Measurements from ENCODE around the gene FAM222B. TPM values are rescaled to one million over a fixed set of nuclear protein-coding genes. Genes with fewer than 3 reads are reported as not detected.

Gene FAM222B, protein sequence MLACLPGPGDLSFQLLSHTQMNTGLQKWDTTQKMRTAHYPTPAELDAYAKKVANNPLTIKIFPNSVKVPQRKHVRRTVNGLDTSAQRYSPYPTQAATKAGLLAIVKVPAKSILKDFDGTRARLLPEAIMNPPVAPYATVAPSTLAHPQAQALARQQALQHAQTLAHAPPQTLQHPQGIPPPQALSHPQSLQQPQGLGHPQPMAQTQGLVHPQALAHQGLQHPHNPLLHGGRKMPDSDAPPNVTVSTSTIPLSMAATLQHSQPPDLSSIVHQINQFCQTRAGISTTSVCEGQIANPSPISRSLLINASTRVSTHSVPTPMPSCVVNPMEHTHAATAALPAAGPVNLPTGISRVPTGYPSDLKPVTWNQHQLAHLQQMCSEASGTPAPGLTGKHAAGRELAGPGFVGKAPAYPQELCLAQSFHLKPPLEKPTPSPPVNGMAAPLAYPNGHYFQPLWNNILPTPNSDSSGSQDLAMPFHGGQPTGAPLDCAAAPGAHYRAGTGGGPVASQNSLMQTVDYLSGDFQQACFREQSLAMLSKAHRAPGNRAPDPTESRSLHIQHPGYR
- total RNA-seq: 7.8 and 9.2 TPM in 2 replicates

DNA sequence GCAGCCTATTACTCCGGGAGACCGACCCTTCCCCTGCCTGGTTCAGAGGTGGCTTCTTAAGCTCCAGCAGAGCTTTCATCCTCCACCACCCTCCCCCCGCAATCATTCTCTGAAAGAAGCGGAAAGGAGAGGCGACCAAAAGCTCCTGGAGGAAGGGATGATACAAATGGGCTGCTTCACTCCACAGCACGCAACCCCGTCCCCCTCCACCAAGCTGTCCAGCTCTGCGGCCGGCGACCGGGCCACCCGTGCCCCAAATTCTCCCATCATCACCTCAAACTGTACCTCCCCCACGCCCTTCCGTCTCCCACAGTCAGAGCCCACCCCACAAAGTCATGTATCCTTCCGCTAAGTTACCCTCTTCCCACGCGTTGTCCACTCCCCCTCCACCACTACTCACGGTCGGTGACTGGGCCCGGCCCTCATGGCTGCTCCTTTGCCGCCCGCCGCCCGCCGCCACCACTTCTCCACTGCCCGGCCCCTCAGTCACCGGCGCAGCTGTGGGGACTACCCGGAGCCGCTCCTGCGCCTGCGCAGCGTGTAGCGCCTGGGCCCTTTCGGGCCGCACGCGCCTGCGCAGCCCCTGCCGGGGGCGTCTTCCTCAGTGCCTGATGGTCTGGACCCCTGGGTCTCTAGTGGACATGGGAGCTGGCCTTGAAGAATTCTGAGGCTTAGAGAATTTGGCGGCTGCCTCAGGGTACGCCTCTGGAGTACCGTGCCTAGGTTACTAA is at the start of gene FAM222B:
FAM222B (minus strand) TSS at position 509 of the 731 bp plus-strand sequence. CDS start 76,123 bp downstream, outside the sequence.

DNA sequence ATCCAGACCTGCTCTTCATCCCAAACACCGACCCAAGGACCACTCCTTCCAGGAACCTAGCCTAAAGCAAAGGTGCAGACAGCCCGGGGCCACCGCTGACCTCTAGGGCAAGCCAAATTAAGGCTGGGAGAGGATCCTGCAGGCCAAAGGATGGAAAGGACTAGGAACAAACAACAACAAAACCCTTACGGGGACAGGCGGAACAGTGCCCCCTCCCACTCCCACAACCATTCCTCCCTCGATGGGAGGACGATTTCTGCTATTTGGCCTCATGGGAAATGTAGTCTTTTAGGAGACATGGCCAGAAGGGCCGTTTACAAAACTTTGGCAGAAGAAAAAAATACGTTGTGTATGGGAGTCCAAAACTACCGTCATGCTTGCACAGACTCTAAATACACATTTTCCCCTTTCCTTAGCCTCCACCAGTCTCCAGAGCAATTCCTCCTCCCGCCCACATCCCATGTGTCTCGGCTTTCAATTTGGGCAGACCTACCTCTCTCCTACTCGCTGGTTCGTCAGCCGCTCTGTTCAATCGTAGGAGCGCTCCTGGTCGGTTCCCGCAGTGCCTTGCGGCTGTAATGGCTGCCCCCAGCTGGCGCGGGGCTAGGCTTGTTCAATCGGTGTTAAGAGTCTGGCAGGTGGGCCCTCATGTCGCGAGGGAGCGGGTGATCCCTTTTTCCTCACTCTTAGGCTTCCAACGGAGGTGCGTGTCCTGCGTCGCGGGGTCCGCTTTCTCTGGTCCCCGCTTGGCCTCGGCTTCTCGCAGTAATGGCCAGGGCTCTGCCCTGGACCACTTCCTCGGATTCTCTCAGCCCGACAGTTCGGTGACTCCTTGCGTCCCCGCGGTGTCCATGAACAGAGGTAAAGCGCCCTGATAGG is 12.1 kb upstream of the FAM222B start, which contains the start of gene ERAL1:
ERAL1 (plus strand) TSS at position 560 of the 879 bp plus-strand sequence; CDS start at position 579, 19 bp downstream.

DNA sequence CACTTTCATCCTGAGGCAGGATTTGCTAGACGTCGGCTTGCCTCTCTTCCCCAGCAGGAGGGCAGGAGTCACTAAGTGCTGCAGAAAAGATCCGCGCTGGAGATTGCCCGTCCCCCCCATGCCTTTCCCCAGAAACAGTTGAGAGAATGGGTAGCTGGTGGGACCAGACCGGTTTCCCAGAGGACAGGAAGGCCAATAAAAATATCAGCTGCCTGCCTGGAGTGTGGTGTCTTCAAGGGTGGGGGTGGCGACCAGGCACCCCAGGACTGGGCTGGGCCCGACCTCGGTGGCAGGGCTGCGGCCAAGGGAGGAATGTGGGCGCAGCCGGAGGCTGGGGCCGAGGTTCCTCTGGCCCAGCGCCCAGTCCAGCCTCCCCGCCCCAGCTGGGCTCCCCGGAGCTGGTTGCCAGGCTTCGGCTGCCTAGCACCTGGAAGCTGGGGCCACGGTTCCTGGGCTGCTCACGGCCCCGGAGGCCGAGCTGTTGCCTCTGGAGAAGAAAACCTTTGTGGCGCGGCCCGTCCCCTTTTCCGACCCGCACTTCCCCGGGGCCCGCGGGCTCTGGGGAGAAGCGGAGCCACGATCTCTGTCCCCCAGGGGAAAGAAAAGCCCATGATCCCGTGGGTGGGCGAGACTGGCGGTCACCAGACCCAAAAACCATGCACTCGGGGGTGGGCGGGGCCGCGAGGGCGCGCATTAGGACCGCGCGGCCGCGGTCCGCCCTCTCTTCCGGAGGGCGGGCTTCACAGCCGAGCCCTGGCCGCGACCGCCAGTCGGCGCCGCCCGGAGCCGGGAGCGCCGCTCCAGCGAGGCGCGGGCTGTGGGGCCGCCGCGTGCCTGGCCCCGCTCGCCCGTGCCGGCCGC is 99.1 kb downstream of the FAM222B start, which contains the start of gene TRAF4:
TRAF4 (plus strand) TSS at position 769 of the 861 bp plus-strand sequence. CDS start 102 bp downstream, outside the sequence.

DNA sequence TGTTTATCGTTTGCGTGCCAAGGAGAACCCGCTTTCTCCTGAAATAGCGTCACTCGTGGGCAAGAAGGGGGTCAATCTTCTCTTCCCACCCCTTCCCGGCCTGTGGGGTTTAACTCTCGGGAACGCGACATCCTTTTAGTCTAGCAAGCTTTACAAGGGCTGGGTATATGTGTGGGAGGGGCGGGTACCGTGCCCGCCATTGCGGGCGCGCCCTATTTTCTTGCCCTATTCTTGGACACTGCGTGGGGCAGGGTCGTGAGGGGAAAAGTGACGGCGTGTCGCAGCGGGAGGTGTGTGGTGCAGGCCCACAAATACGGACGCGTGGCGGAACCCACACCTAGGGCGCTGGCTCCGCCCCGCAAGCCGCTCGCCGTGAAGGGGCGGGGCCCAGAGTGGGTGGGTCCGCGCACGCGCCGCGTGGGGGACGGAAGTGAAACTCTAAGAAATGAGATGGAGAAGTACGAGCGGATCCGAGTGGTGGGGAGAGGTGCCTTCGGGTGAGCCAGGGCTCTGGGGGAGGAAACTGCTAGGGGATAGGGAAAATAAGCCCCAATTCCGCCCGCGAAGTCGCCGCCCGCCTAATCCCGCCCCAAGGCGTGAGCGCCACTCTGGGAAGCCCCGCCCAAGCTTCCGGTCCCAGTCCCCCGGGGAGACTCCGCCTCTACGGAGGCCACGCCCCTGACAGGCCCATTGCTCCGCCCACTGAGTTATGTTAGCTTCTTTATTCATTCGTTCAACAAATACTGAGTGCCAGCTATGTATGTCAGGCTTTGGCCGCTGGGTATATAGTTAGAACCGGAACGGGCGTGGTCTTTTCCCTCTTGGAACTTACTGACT is 114.0 kb downstream of the FAM222B start, which contains the start of gene NEK8:
NEK8 (plus strand) TSS at position 425 of the 837 bp plus-strand sequence; CDS start at position 451, 26 bp downstream.

DNA sequence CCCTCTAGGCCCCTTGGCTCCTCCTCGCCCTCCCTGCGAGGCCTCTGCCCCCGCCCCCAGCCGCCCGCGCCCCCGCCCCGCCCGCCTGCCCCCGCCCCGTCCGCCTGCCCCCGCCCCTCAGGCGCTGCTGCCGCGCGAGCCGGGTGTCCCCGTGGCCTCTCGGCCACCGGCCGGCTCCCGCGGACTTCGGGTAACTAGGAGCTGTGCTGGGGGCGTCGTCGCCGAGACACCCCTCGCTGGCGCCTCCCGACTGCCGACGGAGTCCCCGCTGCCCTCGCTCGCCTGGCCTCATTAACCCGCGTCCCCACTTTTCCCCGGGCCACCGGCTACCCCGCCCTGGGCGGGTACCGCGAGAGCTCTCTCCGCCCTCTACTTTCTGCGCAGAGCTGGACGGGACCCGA is 116.4 kb downstream of the FAM222B start, which contains the start of gene TLCD1:
TLCD1 (minus strand) TSS at position 8 of the 401 bp plus-strand sequence. CDS start 136 bp downstream, outside the sequence.

DNA sequence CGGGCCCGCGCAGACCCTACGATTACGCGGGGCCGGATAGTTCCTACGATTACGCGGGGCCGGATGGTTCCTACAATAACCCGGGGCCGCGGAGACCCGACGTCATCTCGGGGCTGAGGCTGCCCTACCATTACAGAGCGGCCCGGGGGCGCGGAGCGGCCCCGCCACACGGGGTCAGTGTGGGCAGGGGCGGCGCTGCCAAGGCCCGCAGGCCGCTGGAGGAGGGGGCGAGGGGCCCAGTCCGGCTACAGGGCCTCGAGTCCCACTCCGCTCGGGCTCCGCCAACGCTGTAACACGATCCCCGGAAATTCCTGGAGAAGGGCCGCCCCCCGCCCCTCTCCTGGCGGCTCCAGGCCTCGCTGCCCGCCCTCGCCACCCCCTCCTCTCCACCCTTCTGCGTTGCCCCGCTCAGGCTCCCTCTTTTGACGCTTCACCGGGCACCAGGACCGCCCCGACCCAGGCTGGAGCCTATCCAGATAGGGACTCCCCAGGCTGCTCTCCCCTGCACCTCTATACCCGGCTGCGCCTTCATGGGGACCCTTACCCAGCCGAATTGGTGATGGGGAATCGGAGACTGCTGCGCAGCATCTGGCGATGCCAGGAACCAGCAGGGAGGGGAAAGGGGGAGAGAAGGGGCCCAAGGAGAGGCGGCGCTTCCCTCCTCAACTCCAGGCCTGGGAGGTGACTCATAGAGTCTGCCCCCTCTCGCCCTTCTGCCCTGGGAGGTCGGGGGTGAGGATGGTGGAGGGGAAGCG is 124.8 kb downstream of the FAM222B start, which contains the start of gene RAB34:
RAB34 (minus strand) TSS at position 291 of the 755 bp plus-strand sequence. CDS start 602 bp downstream, outside the sequence.

DNA sequence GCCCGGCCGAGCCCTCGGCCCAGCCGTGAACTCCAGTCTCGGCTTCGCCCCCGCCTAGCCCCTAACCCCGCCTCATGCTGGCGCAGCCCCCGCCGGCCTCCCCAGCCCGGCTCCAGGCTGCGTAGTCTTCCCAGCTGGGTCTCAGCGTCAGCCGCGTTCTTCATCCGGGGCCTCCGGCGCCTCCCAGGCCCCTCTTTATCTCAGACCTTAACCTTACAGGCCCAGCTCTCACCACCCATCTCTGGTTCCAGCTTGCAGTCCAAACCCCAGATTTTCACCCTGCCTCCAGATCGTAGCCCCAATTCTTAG is 130.9 kb downstream of the FAM222B start, which contains the start of gene PROCA1:
PROCA1 (minus strand) TSS at position 166 of the 309 bp plus-strand sequence. CDS start 228 bp downstream, outside the sequence.

Other genes starting within 250 kb of the FAM222B start
- 4.0 and 4.3 TPM in 2 replicates for gene SPAG5, start 243.8 kb downstream of the FAM222B start, total RNA-seq
- gene RSKR, start 228.6 kb downstream of the FAM222B start, total RNA-seq: 0.68 and 2.8 TPM in 2 replicates
- gene BLTP2, start 197.6 kb downstream of the FAM222B start, total RNA-seq: 74.2 and 90.4 TPM in 2 replicates
- 48.0 and 75.1 TPM in 2 replicates for gene SDF2, start 180.9 kb downstream of the FAM222B start, total RNA-seq
- gene SUPT6H, start 180.6 kb downstream of the FAM222B start, total RNA-seq: 38.2 and 55.4 TPM in 2 replicates
- 1.0 and 1.9 TPM in 2 replicates for gene PROCA1, start 130.9 kb downstream of the FAM222B start, total RNA-seq
- gene RAB34, start 124.9 kb downstream of the FAM222B start, total RNA-seq: 203 and 253 TPM in 2 replicates
- gene RPL23A, start 122.8 kb downstream of the FAM222B start, total RNA-seq: 666 and 767 TPM in 2 replicates
- gene TLCD1, start 116.6 kb downstream of the FAM222B start, total RNA-seq: 7.0 and 11.3 TPM in 2 replicates
- 2.8 and 3.3 TPM in 2 replicates for gene NEK8, start 114.0 kb downstream of the FAM222B start, total RNA-seq
- 8.7 and 10.7 TPM in 2 replicates for gene TRAF4, start 98.8 kb downstream of the FAM222B start, total RNA-seq
- 25.0 and 36.9 TPM in 2 replicates for gene ERAL1, start 12.2 kb upstream of the FAM222B start, total RNA-seq
- 25.3 and 31.2 TPM in 2 replicates for gene FLOT2, start 54.9 kb upstream of the FAM222B start, total RNA-seq
- 3.8 and 10.7 TPM in 2 replicates for gene DHRS13, start 60.3 kb upstream of the FAM222B start, total RNA-seq
- gene PHF12, start 108.7 kb upstream of the FAM222B start, total RNA-seq: 21.3 and 32.7 TPM in 2 replicates
- not detected in 2 replicates for gene SEZ6, start 163.2 kb upstream of the FAM222B start, total RNA-seq
- 0.24 TPM in 1 of 2 replicates, not detected in the other for gene PIPOX, start 200.4 kb upstream of the FAM222B start, total RNA-seq